B cell (primary cell): ENCODE data around the gene EYS. TPM values are rescaled to one million over a fixed set of nuclear protein-coding genes. Genes with fewer than 3 reads are reported as not detected.

Source experiments
- ATAC-seq: fragments of 200-7000 bp; cut with Tn5 transposase; one replicate; pipeline ENCODE4 v1.10.0; 2021; ENCODE audit warnings: low read depth, mild to moderate bottlenecking, moderate number of reproducible peaks, moderate library complexity
- CTCF ChIA-PET: fragments of 350-600 bp; sonication (Branson Sonifier 250); formaldehyde crosslinking; loops from one replicate; lab custom pipeline; 2021; ENCODE audit warnings: antibody characterized with exemption, inconsistent platforms; lab: Charles Lee
- POLR2A ChIA-PET: fragments of 350-600 bp; sonication (Branson Sonifier 250); formaldehyde crosslinking; loops from one replicate; lab custom pipeline; 2021; ENCODE audit warnings: antibody characterized with exemption; lab: Charles Lee
- DNase-seq: peaks from one replicate; pipeline ENCODE4 v3.0.0; 2013
- H2AFZ ChIP-seq: 2 replicates; pipeline ENCODE4 v1.6.1; 2012; ENCODE audit warnings: mild to moderate bottlenecking, low read depth, low read length; ENCODE audit not compliant: insufficient read depth, poor library complexity, severe bottlenecking
- H3K27ac ChIP-seq, 2 donors: 1 replicate in 1 of 2; 2 replicates in 1 of 2; pipeline ENCODE4 v1.5.1; 2012 to 2013; ENCODE audit warnings: low read length in 2 of 2, mild to moderate bottlenecking in 2 of 2, moderate library complexity in 1 of 2
- H3K27me3 ChIP-seq, 4 experiments: fragments of 200-600 bp in 1 of 4; sonication (generic) in 1 of 4; replicated peaks in 1 of 4; 1 replicate in 2 of 4; 2 replicates in 2 of 4; pipeline versions ENCODE4 v1.6.1 to v1.7.0; 2013 to 2016; ENCODE audit warnings: low read length in 3 of 4, mild to moderate bottlenecking in 2 of 4, mixed read lengths in 1 of 4, moderate library complexity in 1 of 4; ENCODE audit not compliant: insufficient read depth in 4 of 4, control insufficient read depth in 3 of 4; ENCODE audit errors: control extremely low read depth in 1 of 4
- H3K36me3 ChIP-seq, 2 experiments: replicated peaks in 1 of 2; 1 replicate in 1 of 2; 2 replicates in 1 of 2; pipeline versions ENCODE4 v1.6.1 to v1.7.1; 2013; ENCODE audit warnings: low read length in 1 of 2; ENCODE audit not compliant: insufficient read depth in 2 of 2, control insufficient read depth in 1 of 2; ENCODE audit errors: control extremely low read depth in 1 of 2, extremely low read depth in 1 of 2
- H3K4me1 ChIP-seq, 2 donors: fragments of 200-600 bp in 1 of 2; sonication (generic) in 1 of 2; 1 replicate in 1 of 2; 2 replicates in 1 of 2; pipeline versions ENCODE4 v1.5.1 to v1.6.1; 2013 to 2017; ENCODE audit warnings: low read length in 2 of 2; ENCODE audit not compliant: control insufficient read depth in 2 of 2, insufficient read depth in 2 of 2
- H3K4me2 ChIP-seq: replicated peaks from 2 replicates; pipeline ENCODE3; 2012; ENCODE audit warnings: mild to moderate bottlenecking, low read depth, low read length; ENCODE audit not compliant: poor library complexity, severe bottlenecking
- H3K4me3 ChIP-seq, 5 experiments: fragments of 200-600 bp in 1 of 5; sonication (generic) in 1 of 5; 1 replicate in 3 of 5; 2 replicates in 2 of 5; pipeline versions ENCODE4 v1.5.1 to v1.7.0; 2011 to 2016; ENCODE audit warnings: low read length in 4 of 5, mild to moderate bottlenecking in 4 of 5, low read depth in 2 of 5, control low read depth in 1 of 5, moderate library complexity in 1 of 5; ENCODE audit not compliant: insufficient read depth in 1 of 5; ENCODE audit errors: control extremely low read depth in 1 of 5, extremely low read depth in 1 of 5
- H3K79me2 ChIP-seq: fragments of 200-600 bp; sonication (generic); one replicate; pipeline ENCODE4 v1.6.0; 2016; ENCODE audit warnings: low read length; ENCODE audit not compliant: control insufficient read depth, insufficient read depth
- H3K9ac ChIP-seq: fragments of 200-600 bp; sonication (generic); 2 replicates; pipeline ENCODE4 v1.6.1; 2017; ENCODE audit warnings: mild to moderate bottlenecking, low read length, moderate library complexity
- H3K9me3 ChIP-seq, 3 donors: one replicate each; pipeline versions ENCODE4 v1.6.1 to v1.7.1; 2013; ENCODE audit warnings: low read length in 2 of 3; ENCODE audit not compliant: control insufficient read depth in 2 of 3, insufficient read depth in 1 of 3; ENCODE audit errors: control extremely low read depth in 1 of 3
- H4K20me1 ChIP-seq: 2 replicates; pipeline ENCODE4 v1.6.0; 2012; ENCODE audit warnings: mild to moderate bottlenecking, low read length; ENCODE audit not compliant: insufficient read depth, control insufficient read depth, poor library complexity, severe bottlenecking
- H3K27ac Mint-ChIP-seq: one replicate; pipeline ENCODE4 v1.8.0; 2021; ENCODE audit warnings: mixed read lengths
- H3K27me3 Mint-ChIP-seq: one replicate; pipeline ENCODE4 v1.8.0; 2021; ENCODE audit warnings: mixed read lengths
- H3K4me1 Mint-ChIP-seq: one replicate; pipeline ENCODE4 v1.8.0; 2021; ENCODE audit warnings: mixed read lengths
- H3K4me3 Mint-ChIP-seq: one replicate; pipeline ENCODE4 v1.8.0; 2021; ENCODE audit warnings: mixed read lengths
- H3K9me3 Mint-ChIP-seq: one replicate; pipeline ENCODE4 v1.8.0; 2022; ENCODE audit warnings: mixed read lengths; ENCODE audit not compliant: insufficient read depth
- CTCF ChIP-seq: fragments of 200-600 bp; IDR thresholded peaks from one replicate; pipeline ENCODE4 v1.8.0; 2022; ENCODE audit warnings: antibody characterized with exemption, mild to moderate bottlenecking
- EZH2 ChIP-seq: IDR thresholded peaks from 2 replicates; pipeline ENCODE4 v1.6.1; 2012; ENCODE audit warnings: borderline replicate concordance, low read depth, mild to moderate bottlenecking, moderate library complexity, low read length; ENCODE audit not compliant: insufficient read depth, poor library complexity, severe bottlenecking
- WGBS: methylation state at CpG from one replicate; pipeline ENCODE4 v1.1.5; 2013; ENCODE audit warnings: missing lambda C conversion rate; ENCODE audit not compliant: insufficient coverage; 5-methylcytosine and 5-hydroxymethylcytosine counted together
- intact Hi-C: fragments of 100-400 bp; cut with micrococcal nuclease; formaldehyde crosslinking; loops from one replicate; pipeline ENCODE4 v1.10.0; 2022
- polyA plus RNA-seq: library from polyadenylated mRNA; depleted of rRNA; stranded (reverse); fragments of >200 nt; gene quantifications from 2 replicates; pipeline ENCODE4 v1.2.3, GENCODE V29; 2012
- total RNA-seq, 2 donors: library from RNA; stranded (reverse); fragments of 120-200 nt in 1 of 2; gene quantifications; 1 replicate in 1 of 2; 2 replicates in 1 of 2; pipeline versions ENCODE4 v1.2.3 to v1.2.4, GENCODE V29; 2013 to 2022

EYS gene
- total and polyA plus RNA-seq, 2 donors (not counting 1 experiment from before 2014, with no cell fraction given), result not detected

DNA sequence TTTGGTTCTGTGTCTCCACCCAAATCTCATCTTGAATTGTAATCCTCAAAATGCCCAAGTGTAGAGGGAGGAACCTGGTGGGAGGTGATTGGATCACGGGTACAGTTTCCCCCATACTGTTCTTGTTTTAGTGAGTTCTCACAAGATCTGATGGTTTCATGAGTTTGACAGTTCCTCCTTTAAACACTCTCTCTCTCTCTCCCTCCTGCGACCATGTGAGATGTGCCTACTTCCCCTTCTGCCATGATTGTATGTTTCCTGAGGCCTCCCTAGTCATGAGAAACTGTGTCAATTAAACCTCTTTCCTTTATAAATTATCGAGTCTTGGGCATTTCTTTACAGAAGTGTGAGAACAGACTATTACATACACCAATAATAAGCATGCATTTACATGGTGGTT lies 12.1 kb upstream of the EYS start:
- ATAC-seq (no peak), DNase-seq (no peak)
- TF ChIP-seq CTCF (no peak), EZH2 (no peak)
- H3K36me3 ChIP-seq, result no peaks in the 10 kb centered on the region
- no peaks in the 10 kb centered on the region for H3K27me3 ChIP-seq
- H2AFZ ChIP-seq, result no peak overlapping the region
- ChIA-PET CTCF (no interaction called here), POLR2A (no interaction called here)
- H3K9me3 Mint-ChIP-seq, result peaks cover 7% of the 10 kb centered on the region
- no peaks in the 10 kb centered on the region for H3K79me2 ChIP-seq
- H3K4me3 ChIP-seq, result no peak overlapping the region
- WGBS, result no CpG with 5 or more reads among the region's 3 CpGs
- peaks cover 0 to 4% (median 0%) of the 10 kb centered on the region in 3 donors for H3K9me3 ChIP-seq
- no peaks in the 10 kb centered on the region for H3K4me1 ChIP-seq
- no peaks in the 10 kb centered on the region for H4K20me1 ChIP-seq
- H3K9ac ChIP-seq, result no peak overlapping the region
- intact Hi-C loops, result no loop called here
- no peaks in the 10 kb centered on the region for H3K4me1 Mint-ChIP-seq
- H3K27ac Mint-ChIP-seq, result no peak overlapping the region
- H3K4me2 ChIP-seq, result no peak overlapping the region
- no peaks in the 10 kb centered on the region for H3K27me3 Mint-ChIP-seq
- H3K27ac ChIP-seq, result no peak overlapping the region
- H3K4me3 Mint-ChIP-seq, result no peak overlapping the region

- intact Hi-C loops, result no loop called here
- no peaks in the 10 kb centered on the region for H3K4me1 ChIP-seq
Observed at GRCh38 chr6:65711531-65711930, 4.5 kb upstream of the EYS start.

More at GRCh38 chr6:65711531-65711930, 4.5 kb upstream of the EYS start:
- Histone ChIP-seq H3K9me3 (peaks cover 0 to 3% (median 0%) of the 10 kb centered on the region in 3 donors), H3K27me3 (no peaks in the 10 kb centered on the region), H3K79me2 (no peaks in the 10 kb centered on the region), H3K4me3 (no peak overlapping the region), H2AFZ (no peak overlapping the region), H3K36me3 (no peaks in the 10 kb centered on the region), H3K9ac (no peak overlapping the region), H4K20me1 (no peaks in the 10 kb centered on the region), H3K4me2 (no peak overlapping the region), H3K27ac (no peak overlapping the region)
- Mint-ChIP-seq H3K9me3 (peaks cover 4% of the 10 kb centered on the region), H3K27me3 (no peaks in the 10 kb centered on the region), H3K4me1 (no peaks in the 10 kb centered on the region), H3K4me3 (no peak overlapping the region), H3K27ac (no peak overlapping the region)
- TF ChIP-seq EZH2 (no peak), CTCF (no peak)
- ATAC-seq, result no peak
- POLR2A ChIA-PET, result no interaction called here
- DNase-seq, result no peak
- CTCF ChIA-PET, result no interaction called here
